ENCODE data around the gene AXIN1.
"Not testable (repeated sequence)": the region's sequence is repeated elsewhere in the genome, so short reads cannot be mapped to it uniquely, and the experiment has no call there.

Gene AXIN1

DNA sequence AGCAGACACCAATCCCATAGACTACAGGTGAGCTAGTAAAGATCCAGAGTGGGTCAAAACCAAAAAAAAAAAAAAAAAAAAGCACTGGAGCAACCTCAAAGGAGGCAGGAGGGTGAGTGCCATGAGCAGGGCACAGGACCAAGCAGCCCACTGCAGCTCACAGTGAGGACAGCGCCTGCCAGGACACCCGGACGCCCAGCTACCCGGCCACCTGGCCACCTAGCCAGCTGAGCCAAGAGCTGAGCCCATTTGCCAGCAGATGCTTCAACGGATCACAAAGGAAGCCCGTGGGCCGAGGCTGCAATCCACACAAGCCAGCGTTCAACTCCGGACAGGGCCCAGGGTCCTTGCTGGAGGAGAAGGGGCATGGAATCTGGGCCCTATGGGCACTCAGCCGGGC is 15.1 kb downstream of the AXIN1 start:
- peaks cover under 1% of the 10 kb centered on the region; the same call in 1 of the 2 replicates for H3K4me1 ChIP-seq (ENCODE audit: control insufficient read depth, insufficient read depth, low read length)
- H3K9me3 ChIP-seq (ENCODE audit: control insufficient read depth, insufficient read depth, low read depth, low read length) = no peaks in the 10 kb centered on the region
- H3K36me3 ChIP-seq (ENCODE audit: control insufficient read depth, insufficient read depth, low read length) = peaks cover under 1% of the 10 kb centered on the region
- H3K27me3 ChIP-seq (ENCODE audit: control insufficient read depth, insufficient read depth, low read length) = no peaks in the 10 kb centered on the region
- no peak overlapping the region for H3K4me3 ChIP-seq (ENCODE audit: low read depth, low read length)
- 0 out of 2 replicates have a peak overlapping the region, but pooled peaks have one; percentile 52 for H3K27ac ChIP-seq (ENCODE audit: low read depth, low read length)
- no peak overlapping the region for H3K9ac ChIP-seq (ENCODE audit: low read length)

DNA sequence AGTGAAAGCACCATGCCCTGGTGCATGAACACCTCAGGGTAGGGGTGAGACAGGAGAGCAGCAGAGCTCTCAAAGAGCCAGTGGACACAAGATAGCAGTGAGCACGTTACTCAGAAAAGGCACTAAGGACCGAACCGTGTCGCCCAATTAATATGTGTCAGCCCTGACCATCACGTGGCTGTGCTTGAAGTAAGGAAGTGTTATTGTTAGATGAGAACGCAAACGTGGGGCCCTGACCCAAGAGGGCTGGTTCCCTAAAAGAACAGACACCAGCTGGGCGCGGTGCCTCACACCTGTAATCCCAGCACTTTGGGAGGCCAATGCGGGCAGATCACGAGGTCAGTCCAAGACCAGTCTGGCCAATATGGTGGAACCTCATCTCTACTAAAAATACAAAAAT is 16.3 kb downstream of the AXIN1 start:
- Histone ChIP-seq H3K4me1 (ENCODE audit: control insufficient read depth, insufficient read depth, low read length) (peaks cover 6% of the 10 kb centered on the region; the same call in 1 of the 2 replicates), H3K9ac (ENCODE audit: low read length) (no peak overlapping the region), H3K27me3 (ENCODE audit: control insufficient read depth, insufficient read depth, low read length) (no peaks in the 10 kb centered on the region), H3K9me3 (ENCODE audit: control insufficient read depth, insufficient read depth, low read depth, low read length) (no peaks in the 10 kb centered on the region), H3K27ac (ENCODE audit: low read depth, low read length) (no peak overlapping the region), H3K4me3 (ENCODE audit: low read depth, low read length) (no peak overlapping the region), H3K36me3 (ENCODE audit: control insufficient read depth, insufficient read depth, low read length) (no peaks in the 10 kb centered on the region)

DNA sequence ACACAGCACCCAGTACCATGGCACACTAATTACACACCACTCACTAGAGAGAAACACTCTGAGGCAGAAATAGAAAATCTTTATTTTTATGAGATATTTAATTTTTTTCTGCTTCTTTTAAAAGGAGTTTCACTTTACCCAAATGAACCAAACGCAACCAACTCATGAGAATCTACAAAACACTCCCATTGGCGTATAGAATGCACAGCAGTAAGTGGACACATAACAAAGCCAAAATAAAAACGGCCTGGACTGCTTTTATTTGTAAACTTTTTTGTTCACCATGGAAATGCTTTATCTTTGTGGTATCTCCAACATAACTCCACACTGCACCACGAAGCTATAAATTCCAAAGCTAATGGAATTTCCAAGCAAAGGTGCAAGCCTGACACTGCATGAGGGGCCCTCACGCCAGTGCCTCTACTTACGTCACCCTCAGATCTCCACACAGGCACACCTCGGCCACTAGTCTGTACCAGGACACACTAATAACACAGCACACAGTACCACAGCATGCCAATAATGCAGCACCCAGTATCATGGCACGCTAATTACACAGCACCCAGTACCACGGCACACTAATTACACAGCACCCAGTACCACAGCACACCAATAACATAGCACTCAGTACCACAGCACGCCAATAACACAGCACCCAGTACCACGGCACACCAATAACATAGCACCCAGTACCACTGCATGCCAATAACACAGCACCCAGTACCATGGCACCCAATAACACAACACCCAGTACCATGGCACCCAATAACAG is 17.5 kb downstream of the AXIN1 start:
- not testable (repeated sequence) for H3K27ac ChIP-seq (ENCODE audit: low read depth, low read length); H3K4me1 ChIP-seq (ENCODE audit: control insufficient read depth, insufficient read depth, low read length); H3K27me3 ChIP-seq (ENCODE audit: control insufficient read depth, insufficient read depth, low read length); H3K4me3 ChIP-seq (ENCODE audit: low read depth, low read length); H3K9ac ChIP-seq (ENCODE audit: low read length); H3K36me3 ChIP-seq (ENCODE audit: control insufficient read depth, insufficient read depth, low read length); H3K9me3 ChIP-seq (ENCODE audit: control insufficient read depth, insufficient read depth, low read depth, low read length)

DNA sequence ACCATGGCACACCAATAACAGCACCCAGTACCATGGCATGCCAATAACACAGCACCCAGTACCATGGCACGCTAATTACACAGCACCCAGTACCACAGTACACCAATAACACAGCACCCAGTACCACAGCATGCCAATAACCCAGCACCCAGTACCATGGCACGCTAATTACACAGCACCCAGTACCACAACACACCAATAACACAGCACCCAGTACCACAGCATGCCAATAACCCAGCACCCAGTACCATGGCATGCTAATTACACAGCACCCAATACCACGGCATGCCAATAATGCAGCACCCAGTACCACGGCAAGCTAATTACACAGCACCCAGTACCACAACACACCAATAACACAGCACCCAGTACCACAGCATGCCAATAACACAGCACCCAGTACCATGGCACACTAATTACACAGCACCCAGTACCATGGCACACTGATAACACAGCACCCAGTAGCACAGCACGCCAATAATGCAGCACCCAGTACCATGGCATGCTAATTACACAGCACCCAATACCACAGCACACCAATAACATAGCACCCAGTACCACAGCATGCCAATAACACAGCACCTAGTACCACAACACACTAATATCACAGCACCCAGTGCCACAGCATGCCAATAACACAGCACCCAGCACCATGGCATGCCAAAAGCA is 18.2 kb downstream of the AXIN1 start:
- H3K9ac ChIP-seq (ENCODE audit: low read length); H3K4me1 ChIP-seq (ENCODE audit: control insufficient read depth, insufficient read depth, low read length); H3K9me3 ChIP-seq (ENCODE audit: control insufficient read depth, insufficient read depth, low read depth, low read length): not testable (repeated sequence)

DNA sequence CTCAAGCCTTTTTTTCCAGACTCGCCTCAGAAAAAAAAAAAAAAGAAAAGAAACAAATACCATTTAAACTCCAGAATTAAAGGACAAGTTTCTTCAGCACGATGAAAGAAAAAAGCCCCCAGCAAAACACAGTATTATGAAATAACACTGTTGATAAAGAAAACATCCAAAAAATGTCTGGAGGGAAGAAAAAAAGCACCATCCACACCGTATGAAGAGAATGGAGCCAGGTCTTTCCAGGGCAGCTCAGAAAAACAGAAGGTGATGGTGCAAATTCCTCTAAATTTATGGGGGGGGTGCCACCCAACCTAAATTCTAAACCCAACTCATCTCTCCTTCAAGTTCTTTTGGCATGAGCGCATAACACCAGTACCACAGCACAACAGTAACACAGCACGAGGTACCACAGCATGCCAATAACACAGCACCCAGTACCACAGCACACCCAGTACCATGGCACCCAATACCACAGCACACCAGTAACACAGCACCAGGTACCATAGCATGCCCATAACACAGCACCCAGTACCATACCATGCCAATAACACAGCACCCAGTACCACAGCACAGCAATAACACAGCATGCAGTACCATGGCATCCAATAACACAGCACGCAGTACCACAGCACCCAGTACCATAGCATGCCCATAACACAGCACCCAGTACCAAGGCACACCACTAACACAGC is 19.0 kb downstream of the AXIN1 start:
- no peaks in the 10 kb centered on the region for H3K27me3 ChIP-seq (ENCODE audit: control insufficient read depth, insufficient read depth, low read length)
- H3K36me3 ChIP-seq (ENCODE audit: control insufficient read depth, insufficient read depth, low read length) = no peaks in the 10 kb centered on the region
- H3K4me3 ChIP-seq (ENCODE audit: low read depth, low read length) = no peak overlapping the region
- H3K9ac ChIP-seq (ENCODE audit: low read length) = no peak overlapping the region
- no peak overlapping the region for H3K27ac ChIP-seq (ENCODE audit: low read depth, low read length)
- H3K4me1 ChIP-seq (ENCODE audit: control insufficient read depth, insufficient read depth, low read length) = peaks cover 9% of the 10 kb centered on the region; the same call in 1 of the 2 replicates
- H3K9me3 ChIP-seq (ENCODE audit: control insufficient read depth, insufficient read depth, low read depth, low read length) = no peaks in the 10 kb centered on the region

More for the DNA sequence above, 18.2 kb downstream of the AXIN1 start:
- H3K27ac ChIP-seq (ENCODE audit: low read depth, low read length); H3K27me3 ChIP-seq (ENCODE audit: control insufficient read depth, insufficient read depth, low read length); H3K36me3 ChIP-seq (ENCODE audit: control insufficient read depth, insufficient read depth, low read length); H3K4me3 ChIP-seq (ENCODE audit: low read depth, low read length): not testable (repeated sequence)

DNA sequence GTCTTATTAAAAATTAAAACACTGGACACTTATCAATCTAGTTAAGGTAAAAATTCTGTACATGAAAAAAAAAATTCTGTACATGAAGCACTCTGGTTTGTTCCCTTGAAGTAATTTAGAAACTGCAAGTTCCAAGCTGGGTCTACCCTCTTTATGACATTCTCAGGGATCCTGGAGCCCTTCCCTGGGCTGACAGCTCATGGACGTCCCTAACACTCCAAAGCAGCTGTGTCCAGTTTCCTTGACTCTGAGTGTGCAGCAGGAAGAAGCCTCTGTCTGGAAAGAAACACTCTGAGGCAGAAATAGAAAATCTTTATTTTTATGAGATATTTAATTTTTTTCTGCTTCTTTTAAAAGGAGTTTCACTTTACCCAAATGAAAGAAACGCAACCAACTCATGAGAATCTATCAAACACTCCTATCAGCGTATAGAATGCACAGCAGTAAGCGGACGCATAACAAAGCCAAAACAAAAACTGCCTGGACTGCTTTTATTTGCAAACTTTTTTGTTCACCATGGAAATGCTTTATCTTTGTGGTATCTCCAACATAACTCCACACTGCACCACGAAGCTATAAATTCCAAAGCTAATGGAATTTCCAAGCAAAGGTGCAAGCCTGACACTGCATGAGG is 21.2 kb downstream of the AXIN1 start:
- not testable (repeated sequence) for H3K9me3 ChIP-seq (ENCODE audit: control insufficient read depth, insufficient read depth, low read depth, low read length); H3K27ac ChIP-seq (ENCODE audit: low read depth, low read length); H3K9ac ChIP-seq (ENCODE audit: low read length); H3K4me3 ChIP-seq (ENCODE audit: low read depth, low read length); H3K27me3 ChIP-seq (ENCODE audit: control insufficient read depth, insufficient read depth, low read length); H3K36me3 ChIP-seq (ENCODE audit: control insufficient read depth, insufficient read depth, low read length)
- H3K4me1 ChIP-seq (ENCODE audit: control insufficient read depth, insufficient read depth, low read length) = peaks cover 14% of the 10 kb centered on the region

DNA sequence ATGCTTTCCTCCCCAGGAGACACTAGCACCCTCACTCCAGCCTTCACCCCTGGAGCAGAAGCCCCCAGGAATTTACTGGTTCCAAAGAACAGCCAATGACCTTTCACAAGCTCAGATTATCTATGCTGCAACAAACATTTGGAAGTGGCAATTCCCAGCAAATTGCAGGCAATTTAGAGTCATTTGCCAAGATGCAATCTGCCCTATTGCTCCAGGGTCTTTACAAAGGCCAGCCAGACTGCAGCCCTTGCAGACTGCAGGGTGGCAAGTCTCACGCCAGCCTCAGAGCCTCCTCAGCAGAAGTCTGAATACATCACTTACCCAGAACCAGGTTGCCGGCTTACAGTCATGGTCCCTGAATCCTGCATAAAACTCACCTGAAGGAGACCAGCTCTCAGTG is 21.8 kb downstream of the AXIN1 start:
- Histone ChIP-seq H3K27me3 (ENCODE audit: control insufficient read depth, insufficient read depth, low read length) (no peaks in the 10 kb centered on the region), H3K9me3 (ENCODE audit: control insufficient read depth, insufficient read depth, low read depth, low read length) (no peaks in the 10 kb centered on the region), H3K9ac (ENCODE audit: low read length) (no peak overlapping the region), H3K27ac (ENCODE audit: low read depth, low read length) (no peak overlapping the region), H3K4me1 (ENCODE audit: control insufficient read depth, insufficient read depth, low read length) (peaks cover 14% of the 10 kb centered on the region), H3K36me3 (ENCODE audit: control insufficient read depth, insufficient read depth, low read length) (no peaks in the 10 kb centered on the region), H3K4me3 (ENCODE audit: low read depth, low read length) (no peak overlapping the region)

DNA sequence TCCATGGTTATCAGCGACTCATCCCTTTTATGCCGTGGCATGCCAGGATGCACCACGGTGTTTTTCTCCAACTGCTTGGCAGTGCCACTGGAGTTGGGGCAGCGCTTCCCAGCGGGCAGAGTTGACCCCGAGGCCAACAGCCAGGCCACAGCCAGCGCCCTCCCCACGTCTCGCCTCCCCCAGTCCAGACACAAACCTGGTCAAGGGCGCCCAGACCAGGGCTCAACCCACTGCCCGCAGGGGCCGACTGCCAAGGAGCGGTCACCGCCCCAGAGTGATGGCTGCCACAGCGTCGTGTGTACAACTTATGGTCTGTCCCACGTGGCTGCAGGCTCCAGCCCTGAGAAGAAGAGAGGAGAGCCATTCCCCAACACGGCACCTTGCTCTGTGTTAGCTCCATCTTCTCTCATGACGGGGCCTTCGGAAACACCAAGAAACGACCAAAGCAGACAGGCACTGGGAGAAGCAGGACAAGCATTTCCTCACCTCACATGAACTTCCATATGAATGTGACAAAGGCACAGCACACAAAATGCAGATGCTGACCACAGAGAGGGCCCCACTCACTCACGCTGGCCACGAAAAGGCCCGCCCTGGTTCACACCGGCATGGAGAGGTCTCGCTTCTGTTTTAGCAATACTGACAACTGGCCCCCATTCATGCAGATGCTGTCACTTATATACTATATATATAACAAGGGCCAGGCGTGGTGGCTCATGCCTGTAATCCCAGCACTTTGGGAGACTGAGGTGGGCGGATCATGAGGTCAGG is 27.0 kb downstream of the AXIN1 start:
- no peaks in the 10 kb centered on the region for H3K36me3 ChIP-seq (ENCODE audit: control insufficient read depth, insufficient read depth, low read length)
- H3K27ac ChIP-seq (ENCODE audit: low read depth, low read length) = no peak overlapping the region
- H3K9ac ChIP-seq (ENCODE audit: low read length) = no peak overlapping the region
- no peaks in the 10 kb centered on the region for H3K27me3 ChIP-seq (ENCODE audit: control insufficient read depth, insufficient read depth, low read length)
- H3K4me1 ChIP-seq (ENCODE audit: control insufficient read depth, insufficient read depth, low read length) = peaks cover 17% of the 10 kb centered on the region
- H3K9me3 ChIP-seq (ENCODE audit: control insufficient read depth, insufficient read depth, low read depth, low read length) = no peaks in the 10 kb centered on the region
- no peak overlapping the region for H3K4me3 ChIP-seq (ENCODE audit: low read depth, low read length)

DNA sequence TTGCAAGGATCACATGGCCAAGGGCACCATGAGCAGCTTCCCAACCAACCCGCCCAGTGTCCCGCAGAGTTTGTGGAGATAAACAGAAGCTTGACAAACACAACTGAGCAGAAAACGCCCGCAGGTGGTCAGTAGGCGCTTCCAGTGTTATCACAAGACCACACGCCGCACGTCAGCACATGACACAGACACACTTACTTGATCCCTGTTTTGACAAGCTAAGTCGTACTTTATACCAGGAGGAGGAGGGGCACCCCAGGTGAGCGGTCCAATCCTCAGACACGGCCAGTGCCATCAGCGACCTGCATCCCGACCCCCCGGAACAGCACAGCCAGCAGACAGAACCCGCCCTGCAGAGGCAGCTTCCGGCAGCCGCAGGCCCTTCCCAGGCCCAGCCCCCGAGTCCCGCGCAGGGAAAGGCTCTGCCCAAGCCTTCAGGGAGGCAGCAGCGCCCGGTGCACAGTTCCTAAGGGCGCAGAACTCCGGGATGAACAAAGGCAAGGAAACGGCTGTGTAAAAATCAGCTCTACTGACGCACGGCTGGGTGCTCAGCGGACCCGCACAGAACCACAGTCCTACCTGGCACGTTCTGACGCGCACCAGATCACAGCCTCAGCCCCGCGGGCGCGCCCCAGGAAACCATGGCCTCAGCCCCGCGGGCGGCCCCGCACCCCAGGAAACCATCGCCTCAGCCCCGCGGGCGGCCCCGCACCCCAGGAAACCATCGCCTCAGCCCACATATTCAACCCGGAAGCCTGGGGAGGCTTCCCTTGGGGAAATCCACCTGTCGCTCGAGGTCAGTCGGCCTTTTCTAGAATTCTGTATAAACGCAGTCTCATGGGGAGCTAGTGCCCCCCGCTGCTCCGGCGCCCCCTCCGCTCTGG is 27.8 kb downstream of the AXIN1 start:
- H3K9me3 ChIP-seq (ENCODE audit: control insufficient read depth, insufficient read depth, low read depth, low read length) = no peaks in the 10 kb centered on the region
- no peak overlapping the region for H3K4me3 ChIP-seq (ENCODE audit: low read depth, low read length)
- H3K4me1 ChIP-seq (ENCODE audit: control insufficient read depth, insufficient read depth, low read length) = peaks cover 17% of the 10 kb centered on the region
- no peaks in the 10 kb centered on the region for H3K27me3 ChIP-seq (ENCODE audit: control insufficient read depth, insufficient read depth, low read length)
- peaks cover 2% of the 10 kb centered on the region; the same call in 1 of the 2 replicates for H3K36me3 ChIP-seq (ENCODE audit: control insufficient read depth, insufficient read depth, low read length)
- no peak overlapping the region for H3K27ac ChIP-seq (ENCODE audit: low read depth, low read length)
- no peak overlapping the region for H3K9ac ChIP-seq (ENCODE audit: low read length)

DNA sequence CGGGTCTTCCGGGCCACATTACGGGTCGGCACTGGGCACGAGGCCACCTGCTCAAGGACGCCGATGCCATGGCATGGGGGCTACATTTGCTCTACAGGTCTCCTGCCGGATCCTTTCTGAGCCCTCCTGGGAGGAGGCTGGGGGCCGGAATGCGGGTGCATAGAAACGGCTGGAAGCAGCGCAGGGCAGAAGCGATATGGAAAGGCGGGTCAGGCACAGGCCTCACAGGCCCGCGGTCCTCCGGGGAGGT is 28.4 kb downstream of the AXIN1 start:
- Histone ChIP-seq H3K9ac (ENCODE audit: low read length) (no peak overlapping the region), H3K27ac (ENCODE audit: low read depth, low read length) (no peak overlapping the region), H3K4me3 (ENCODE audit: low read depth, low read length) (no peak overlapping the region), H3K9me3 (ENCODE audit: control insufficient read depth, insufficient read depth, low read depth, low read length) (no peaks in the 10 kb centered on the region), H3K36me3 (ENCODE audit: control insufficient read depth, insufficient read depth, low read length) (peaks cover 8% of the 10 kb centered on the region; the same call in 1 of the 2 replicates), H3K27me3 (ENCODE audit: control insufficient read depth, insufficient read depth, low read length) (no peaks in the 10 kb centered on the region), H3K4me1 (ENCODE audit: control insufficient read depth, insufficient read depth, low read length) (peaks cover 19% of the 10 kb centered on the region)

All from HUES6 (cell line).